HEK293 (cell line): ENCODE data around the gene LRRK1.

Source experiments
- CTCF ChIA-PET: fragments of 350-600 bp; formaldehyde crosslinking; extraction: SDS; loops from one replicate; lab custom pipeline; 2021; ENCODE audit warnings: antibody characterized with exemption; lab: Yijun Ruan, JAX
- POLR2A ChIA-PET: fragments of 300-600 bp; formaldehyde crosslinking; extraction: SDS; loops from one replicate; lab custom pipeline; 2020; ENCODE audit warnings: antibody characterized with exemption, inconsistent platforms; lab: Yijun Ruan, JAX
- H3K27ac ChIP-seq: fragments of 200-500 bp; sonication (Bioruptor generic); 2 replicates; pipeline ENCODE4 v1.5.1; 2014; ENCODE audit warnings: low read depth, low read length, control low read depth, inconsistent platforms; ENCODE audit errors: extremely low read depth
- H3K36me3 ChIP-seq, 2 experiments: fragments of 200-500 bp in 1 of 2; sonication (Bioruptor generic) in 1 of 2; 1 replicate in 1 of 2; 2 replicates in 1 of 2; pipeline ENCODE4 v1.5.1; 2014 to 2017; ENCODE audit warnings: inconsistent platforms in 2 of 2, low read length in 2 of 2; ENCODE audit not compliant: control insufficient read depth in 2 of 2, insufficient read depth in 1 of 2
- H3K4me1 ChIP-seq: fragments of 200-500 bp; sonication (Bioruptor generic); 2 replicates; pipeline ENCODE4 v1.5.1; 2014; ENCODE audit warnings: mild to moderate bottlenecking, low read length, inconsistent platforms; ENCODE audit not compliant: control insufficient read depth, insufficient read depth
- H3K4me3 ChIP-seq: 2 replicates; pipeline ENCODE4 v1.5.1; 2011; ENCODE audit warnings: low read depth, mild to moderate bottlenecking, control low read depth, low read length, moderate library complexity
- H3K9me3 ChIP-seq: fragments of 200-500 bp; sonication (Bioruptor generic); 2 replicates; pipeline ENCODE4 v1.5.1; 2014; ENCODE audit warnings: low read depth, low read length, inconsistent platforms; ENCODE audit not compliant: control insufficient read depth, insufficient read depth
- BCL11B ChIP-seq: fragments of 450-650 bp; formaldehyde crosslinking; IDR thresholded peaks from 2 replicates; pipeline ENCODE4 v1.5.1; 2016; ENCODE audit warnings: low read depth, missing biosample characterization, missing genetic modification characterization
- HIC1 ChIP-seq: fragments of 450-650 bp; formaldehyde crosslinking; IDR thresholded peaks from 2 replicates; pipeline ENCODE4 v1.5.1; 2016; ENCODE audit warnings: missing biosample characterization, missing genetic modification characterization
- KLF9 ChIP-seq: fragments of 450-650 bp; formaldehyde crosslinking; IDR thresholded peaks from 2 replicates; pipeline ENCODE4 v1.5.1; 2016; ENCODE audit warnings: missing biosample characterization, missing genetic modification characterization, low read depth
- MYNN ChIP-seq: fragments of 450-650 bp; formaldehyde crosslinking; IDR thresholded peaks from 2 replicates; pipeline ENCODE4 v1.5.1; 2016; ENCODE audit warnings: missing biosample characterization, missing genetic modification characterization, borderline replicate concordance
- RBAK ChIP-seq: fragments of 450-650 bp; formaldehyde crosslinking; IDR thresholded peaks from 2 replicates; pipeline ENCODE4 v1.5.1; 2016; ENCODE audit warnings: missing biosample characterization, missing genetic modification characterization
- SCRT1 ChIP-seq: fragments of 450-650 bp; formaldehyde crosslinking; IDR thresholded peaks from 2 replicates; pipeline ENCODE4 v1.5.1; 2016; ENCODE audit warnings: missing biosample characterization, missing genetic modification characterization, borderline replicate concordance
- TSHZ1 ChIP-seq: fragments of 450-650 bp; formaldehyde crosslinking; IDR thresholded peaks from 2 replicates; pipeline ENCODE4 v1.5.1; 2016; ENCODE audit warnings: missing biosample characterization, missing genetic modification characterization, borderline replicate concordance
- ZBTB49 ChIP-seq: fragments of 450-650 bp; formaldehyde crosslinking; IDR thresholded peaks from 2 replicates; pipeline ENCODE4 v1.5.1; 2016; ENCODE audit warnings: missing biosample characterization, missing genetic modification characterization, low read depth
- ZFP69B ChIP-seq: fragments of 450-650 bp; formaldehyde crosslinking; IDR thresholded peaks from 2 replicates; pipeline ENCODE4 v1.5.1; 2016; ENCODE audit warnings: missing biosample characterization, missing genetic modification characterization
- ZNF112 ChIP-seq: fragments of 450-650 bp; formaldehyde crosslinking; IDR thresholded peaks from 2 replicates; pipeline ENCODE4 v1.5.0; 2017; ENCODE audit warnings: missing biosample characterization, missing genetic modification characterization
- ZNF133 ChIP-seq: fragments of 450-650 bp; formaldehyde crosslinking; IDR thresholded peaks from 2 replicates; pipeline ENCODE4 v1.5.1; 2016; ENCODE audit warnings: missing biosample characterization, missing genetic modification characterization
- ZNF174 ChIP-seq: fragments of 450-650 bp; formaldehyde crosslinking; IDR thresholded peaks from 2 replicates; pipeline ENCODE4 v1.5.0; 2017; ENCODE audit warnings: missing biosample characterization, mild to moderate bottlenecking, missing genetic modification characterization
- ZNF221 ChIP-seq: fragments of 450-650 bp; formaldehyde crosslinking; IDR thresholded peaks from 2 replicates; pipeline ENCODE4 v1.5.1; 2017; ENCODE audit warnings: missing biosample characterization, missing genetic modification characterization, borderline replicate concordance
- ZNF239 ChIP-seq: fragments of 450-650 bp; formaldehyde crosslinking; IDR thresholded peaks from 2 replicates; pipeline ENCODE4 v1.5.1; 2016; ENCODE audit warnings: missing biosample characterization, missing genetic modification characterization
- ZNF280D ChIP-seq: fragments of 450-650 bp; formaldehyde crosslinking; IDR thresholded peaks from 2 replicates; pipeline ENCODE4 v1.5.1; 2016; ENCODE audit warnings: missing biosample characterization, missing genetic modification characterization
- ZNF37A ChIP-seq: fragments of 450-650 bp; IDR thresholded peaks from 2 replicates; pipeline ENCODE4 v1.5.1; 2018; ENCODE audit warnings: missing biosample characterization, missing genetic modification characterization
- ZNF664 ChIP-seq: fragments of 450-650 bp; formaldehyde crosslinking; IDR thresholded peaks from 2 replicates; pipeline ENCODE4 v1.5.1; 2016; ENCODE audit warnings: missing biosample characterization, missing genetic modification characterization
- ZSCAN18 ChIP-seq: fragments of 450-650 bp; formaldehyde crosslinking; IDR thresholded peaks from 2 replicates; pipeline ENCODE4 v1.5.1; 2016; ENCODE audit warnings: missing biosample characterization, missing genetic modification characterization

Gene LRRK1

GRCh38 chr15:101067660-101068522, 148.7 kb downstream of the LRRK1 start:
- ChIA-PET POLR2A (no interaction called here), CTCF (interaction anchor here (1.1 to 1.6 kb wide), 2 partner anchors 21 to 58 kb away, joined by 3 read pairs; no protein-coding TSS in a partner anchor)
- peaks cover 6% of the 10 kb centered on the region for H3K4me1 ChIP-seq
- TF ChIP-seq KLF9 (tag by site-specific recombination) (no peak), ZNF174 (tag by site-specific recombination) (no peak), ZNF239 (tag by site-specific recombination) (no peak), ZNF664 (tag by site-specific recombination) (no peak), TSHZ1 (tag by site-specific recombination) (no peak), HIC1 (tag by site-specific recombination) (no peak), ZBTB49 (no peak), ZNF133 (tag by site-specific recombination) (no peak), ZSCAN18 (tag by site-specific recombination) (no peak), SCRT1 (tag by site-specific recombination) (no peak), ZNF37A (tag by site-specific recombination) (no peak), ZNF280D (tag by site-specific recombination) (no peak), MYNN (tag by site-specific recombination) (no peak), RBAK (tag by site-specific recombination) (no peak), ZFP69B (tag by site-specific recombination) (no peak), BCL11B (tag by site-specific recombination) (no peak), ZNF221 (tag by site-specific recombination) (no peak), ZNF112 (tag by site-specific recombination) (no peak)
- H3K36me3 ChIP-seq, result no peaks in the 10 kb centered on the region
- H3K4me3 ChIP-seq, result no peak overlapping the region
- H3K9me3 ChIP-seq, result no peaks in the 10 kb centered on the region
- H3K27ac ChIP-seq, result no peak overlapping the region
